GM19099 (cell line): ENCODE results near the gene QARS1.

Experiments used
- POLR2A ChIP-seq: IDR thresholded peaks from 3 replicates; pipeline ENCODE4 v1.6.1; 2011; ENCODE audit warnings: low read depth; ENCODE audit not compliant: insufficient read length; ENCODE audit errors: extremely low read depth

QARS1 gene

GRCh38 chr3:49104427-49105291, at the start of gene QARS1:
Gene QARS1 (minus strand): TSS chr3:49104757. CDS start chr3:49104733, 24 bp downstream.
- TF ChIP-seq POLR2A: peak; percentile 89

GRCh38 chr3:49153349-49153912, 48.9 kb upstream of the QARS1 start:
- TF ChIP-seq POLR2A: no peak

GRCh38 chr3:49151610-49152009, 47.1 kb upstream of the QARS1 start:
- TF ChIP-seq POLR2A: no peak

- no peak for TF ChIP-seq POLR2A
Measured at GRCh38 chr3:49148159-49148558, 43.6 kb upstream of the QARS1 start.

GRCh38 chr3:49140080-49140479, 35.5 kb upstream of the QARS1 start:
- TF ChIP-seq POLR2A: no peak

- TF ChIP-seq POLR2A: no peak
Measured at GRCh38 chr3:49135499-49135898, 30.9 kb upstream of the QARS1 start.

GRCh38 chr3:49134471-49135265, 30.1 kb upstream of the QARS1 start:
- TF ChIP-seq POLR2A: no peak

- TF ChIP-seq POLR2A: no peak
Measured at GRCh38 chr3:49133226-49133951, 28.8 kb upstream of the QARS1 start.

GRCh38 chr3:49132437-49133225, 28.1 kb upstream of the QARS1 start, which contains the start of gene LAMB2:
Gene LAMB2 (minus strand): TSS chr3:49133050. CDS start chr3:49132867, 183 bp downstream.
- TF ChIP-seq POLR2A: no peak

- no peak for TF ChIP-seq POLR2A
Measured at GRCh38 chr3:49132073-49132436, 27.5 kb upstream of the QARS1 start.

- TF ChIP-seq POLR2A: no peak
Measured at GRCh38 chr3:49131576-49131975, 27.0 kb upstream of the QARS1 start.

GRCh38 chr3:49131040-49131439, 26.5 kb upstream of the QARS1 start:
- TF ChIP-seq POLR2A: no peak

GRCh38 chr3:49124991-49125670, 20.6 kb upstream of the QARS1 start:
- no peak for TF ChIP-seq POLR2A

- TF ChIP-seq POLR2A: no peak
Measured at GRCh38 chr3:49124203-49124602, 19.6 kb upstream of the QARS1 start.

GRCh38 chr3:49123687-49124086, 19.1 kb upstream of the QARS1 start:
- no peak for TF ChIP-seq POLR2A
